Stimulated activated naive CD8-positive, alpha-beta T cell treated with anti-CD3 and anti-CD28 coated beads, Interleukin-15, Interleukin-2, amounts not matched to agents 100 ng/mL and 50 ng/mL, for 24 hours (primary cell): ENCODE measurements around the gene TMEM115.

Experiments used
- H3K27ac Mint-ChIP-seq: one replicate; pipeline ENCODE4 v1.8.0; 2021; ENCODE audit warnings: mild to moderate bottlenecking, mixed read lengths
- H3K27me3 Mint-ChIP-seq: one replicate; pipeline ENCODE4 v1.8.0; 2021; ENCODE audit warnings: mixed read lengths
- H3K36me3 Mint-ChIP-seq: one replicate; pipeline ENCODE4 v1.8.0; 2021; ENCODE audit warnings: low read depth, mixed read lengths
- H3K4me1 Mint-ChIP-seq: one replicate; pipeline ENCODE4 v1.8.0; 2021; ENCODE audit warnings: low read depth, mixed read lengths
- H3K4me3 Mint-ChIP-seq: one replicate; pipeline ENCODE4 v1.8.0; 2021; ENCODE audit warnings: mild to moderate bottlenecking, mixed read lengths
- H3K9me3 Mint-ChIP-seq: one replicate; pipeline ENCODE4 v1.8.0; 2021; ENCODE audit warnings: mixed read lengths

The TMEM115 gene

GRCh38 chr3:50365842-50366220 lies 6.5 kb upstream of the TMEM115 start:
- H3K9me3 Mint-ChIP-seq = no peaks in the 10 kb centered on the region

GRCh38 chr3:50365080-50365841 lies 5.9 kb upstream of the TMEM115 start:
- Mint-ChIP-seq H3K27me3 (no peaks in the 10 kb centered on the region), H3K4me3 (peak overlapping the region; percentile 75), H3K36me3 (no peaks in the 10 kb centered on the region), H3K9me3 (no peaks in the 10 kb centered on the region), H3K4me1 (peaks cover 10% of the 10 kb centered on the region), H3K27ac (no peak overlapping the region)

More at GRCh38 chr3:50365842-50366220, 6.5 kb upstream of the TMEM115 start:
- H3K4me1 Mint-ChIP-seq = peaks cover 10% of the 10 kb centered on the region
- no peaks in the 10 kb centered on the region for H3K27me3 Mint-ChIP-seq
- no peak overlapping the region for H3K27ac Mint-ChIP-seq
- no peaks in the 10 kb centered on the region for H3K36me3 Mint-ChIP-seq
- H3K4me3 Mint-ChIP-seq = peak overlapping the region; percentile 75

- H3K27ac Mint-ChIP-seq = no peak overlapping the region
- no peaks in the 10 kb centered on the region for H3K36me3 Mint-ChIP-seq
- no peaks in the 10 kb centered on the region for H3K9me3 Mint-ChIP-seq
- H3K4me3 Mint-ChIP-seq = peak overlapping the region; percentile 75
- H3K4me1 Mint-ChIP-seq = peaks cover 17% of the 10 kb centered on the region
- H3K27me3 Mint-ChIP-seq = no peaks in the 10 kb centered on the region
These were observed 5.3 kb upstream of the TMEM115 start for GRCh38 chr3:50364573-50365079.

DNA sequence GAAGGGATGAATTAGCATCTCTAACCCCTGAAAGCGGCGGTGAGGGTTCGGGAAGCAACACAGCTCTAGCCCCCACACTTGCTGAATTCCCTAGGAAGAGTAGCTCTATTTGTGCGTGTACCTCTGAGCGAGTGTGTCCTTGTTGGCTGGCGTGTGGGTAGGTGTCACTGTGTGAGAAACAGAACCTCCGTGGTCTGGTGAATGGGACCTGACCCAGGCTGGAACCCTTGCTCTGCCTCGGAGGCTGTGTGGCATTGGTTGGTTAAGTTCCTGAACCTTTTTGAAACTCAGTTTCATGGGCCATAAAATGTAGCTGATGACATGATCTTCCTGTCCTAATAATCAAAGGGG lies 414 bp upstream of the TMEM115 start:
- H3K4me1 Mint-ChIP-seq = peaks cover 36% of the 10 kb centered on the region
- peak overlapping the region; percentile 97 for H3K4me3 Mint-ChIP-seq

GRCh38 chr3:50358355-50358910 lies 888 bp downstream of the TMEM115 start:
- Mint-ChIP-seq H3K4me3 (peak overlapping the region; percentile 97), H3K27me3 (no peaks in the 10 kb centered on the region), H3K27ac (peak overlapping the region; percentile 91), H3K36me3 (peaks cover 24% of the 10 kb centered on the region), H3K4me1 (peaks cover 36% of the 10 kb centered on the region), H3K9me3 (no peaks in the 10 kb centered on the region)

More for the DNA sequence above, 414 bp upstream of the TMEM115 start:
- Mint-ChIP-seq H3K9me3 (no peaks in the 10 kb centered on the region), H3K36me3 (peaks cover 18% of the 10 kb centered on the region), H3K27me3 (no peaks in the 10 kb centered on the region), H3K27ac (peak overlapping the region; percentile 90)

GRCh38 chr3:50357481-50357880 lies 1.8 kb downstream of the TMEM115 start:
- Mint-ChIP-seq H3K4me1 (peaks cover 40% of the 10 kb centered on the region), H3K9me3 (no peaks in the 10 kb centered on the region), H3K27ac (peak overlapping the region; percentile 91), H3K4me3 (peak overlapping the region; percentile 97), H3K36me3 (peaks cover 24% of the 10 kb centered on the region), H3K27me3 (no peaks in the 10 kb centered on the region)

- peaks cover 46% of the 10 kb centered on the region for H3K4me1 Mint-ChIP-seq
- H3K27ac Mint-ChIP-seq = no peak overlapping the region
- H3K4me3 Mint-ChIP-seq = peak overlapping the region; percentile 97
- no peaks in the 10 kb centered on the region for H3K27me3 Mint-ChIP-seq
- no peaks in the 10 kb centered on the region for H3K9me3 Mint-ChIP-seq
- peaks cover 24% of the 10 kb centered on the region for H3K36me3 Mint-ChIP-seq
These were observed 2.8 kb downstream of the TMEM115 start for GRCh38 chr3:50356553-50356952.

DNA sequence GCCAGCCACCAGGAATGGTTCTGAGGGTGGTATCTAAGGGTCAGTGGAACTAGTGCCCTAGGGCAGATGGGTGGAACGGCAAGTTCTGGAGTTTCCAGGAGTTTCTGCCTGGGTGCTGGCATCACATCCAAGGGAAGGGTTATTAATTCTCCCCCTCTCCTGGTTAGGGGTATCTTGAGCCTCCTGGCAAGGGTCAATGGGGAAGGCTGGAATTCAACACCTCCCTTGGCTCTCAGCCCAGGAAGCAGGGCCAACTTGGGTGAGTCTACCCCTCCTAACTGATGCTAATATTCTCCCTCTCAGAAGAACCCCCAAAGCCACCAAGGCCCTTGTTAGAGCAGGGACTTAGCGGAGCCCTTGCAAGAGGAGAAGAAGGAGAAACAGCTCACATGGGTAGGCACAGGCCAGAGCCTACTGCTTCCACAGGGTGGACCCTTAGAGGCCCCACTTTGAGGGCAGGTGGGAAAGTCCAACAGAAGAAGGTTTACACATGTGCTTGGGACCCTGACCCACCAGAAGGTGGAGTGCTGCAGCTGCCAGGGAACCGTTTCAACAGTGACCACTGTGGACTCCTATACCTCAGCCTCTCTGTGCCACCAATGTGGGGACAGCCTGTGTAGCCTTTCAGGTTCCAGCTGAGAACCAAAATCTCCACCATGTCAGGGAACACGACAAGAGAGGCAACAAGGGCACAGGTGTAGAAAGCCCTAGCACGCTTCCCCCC lies 3.3 kb downstream of the TMEM115 start:
- H3K27ac Mint-ChIP-seq = peak overlapping the region; percentile 68
- H3K9me3 Mint-ChIP-seq = no peaks in the 10 kb centered on the region
- H3K4me3 Mint-ChIP-seq = peak overlapping the region; percentile 97
- no peaks in the 10 kb centered on the region for H3K27me3 Mint-ChIP-seq
- H3K36me3 Mint-ChIP-seq = peaks cover 24% of the 10 kb centered on the region
- H3K4me1 Mint-ChIP-seq = peaks cover 52% of the 10 kb centered on the region

- peaks cover 29% of the 10 kb centered on the region for H3K36me3 Mint-ChIP-seq
- peaks cover 55% of the 10 kb centered on the region for H3K4me1 Mint-ChIP-seq
- no peaks in the 10 kb centered on the region for H3K9me3 Mint-ChIP-seq
- H3K4me3 Mint-ChIP-seq = no peak overlapping the region
- no peaks in the 10 kb centered on the region for H3K27me3 Mint-ChIP-seq
- H3K27ac Mint-ChIP-seq = no peak overlapping the region
These were observed 4.5 kb downstream of the TMEM115 start for GRCh38 chr3:50354850-50355249.

DNA sequence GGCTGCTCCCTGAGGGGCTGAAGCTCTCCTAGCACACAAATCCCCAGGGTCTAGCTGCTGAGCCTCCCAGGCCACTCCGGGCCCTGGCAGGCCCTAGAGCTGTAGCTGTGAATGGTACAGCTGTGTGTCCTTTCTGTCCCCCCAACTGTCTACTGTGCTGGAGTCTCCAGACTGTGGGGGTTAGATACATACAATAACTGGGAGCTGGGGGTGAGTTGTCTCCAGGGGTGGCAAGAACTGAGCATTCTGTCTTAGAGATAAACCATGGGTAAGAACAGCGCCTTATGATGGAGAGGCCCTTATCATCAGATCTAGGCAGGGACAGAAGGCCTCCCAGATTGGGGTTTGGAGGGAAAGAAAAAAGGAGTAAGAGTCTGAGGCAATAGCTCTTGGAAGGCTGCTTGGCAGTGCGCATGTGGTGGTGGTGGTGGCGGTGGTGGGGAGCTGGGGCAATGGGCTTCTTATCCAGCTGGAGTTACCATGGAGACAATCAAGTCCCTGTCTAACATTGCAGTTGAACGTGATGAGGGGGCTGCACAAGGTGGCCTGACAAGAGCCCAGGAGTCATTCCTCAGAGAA lies 5.0 kb downstream of the TMEM115 start:
- Mint-ChIP-seq H3K36me3 (peaks cover 30% of the 10 kb centered on the region), H3K9me3 (no peaks in the 10 kb centered on the region), H3K27me3 (no peaks in the 10 kb centered on the region), H3K4me1 (peaks cover 55% of the 10 kb centered on the region), H3K27ac (no peak overlapping the region), H3K4me3 (no peak overlapping the region)

DNA sequence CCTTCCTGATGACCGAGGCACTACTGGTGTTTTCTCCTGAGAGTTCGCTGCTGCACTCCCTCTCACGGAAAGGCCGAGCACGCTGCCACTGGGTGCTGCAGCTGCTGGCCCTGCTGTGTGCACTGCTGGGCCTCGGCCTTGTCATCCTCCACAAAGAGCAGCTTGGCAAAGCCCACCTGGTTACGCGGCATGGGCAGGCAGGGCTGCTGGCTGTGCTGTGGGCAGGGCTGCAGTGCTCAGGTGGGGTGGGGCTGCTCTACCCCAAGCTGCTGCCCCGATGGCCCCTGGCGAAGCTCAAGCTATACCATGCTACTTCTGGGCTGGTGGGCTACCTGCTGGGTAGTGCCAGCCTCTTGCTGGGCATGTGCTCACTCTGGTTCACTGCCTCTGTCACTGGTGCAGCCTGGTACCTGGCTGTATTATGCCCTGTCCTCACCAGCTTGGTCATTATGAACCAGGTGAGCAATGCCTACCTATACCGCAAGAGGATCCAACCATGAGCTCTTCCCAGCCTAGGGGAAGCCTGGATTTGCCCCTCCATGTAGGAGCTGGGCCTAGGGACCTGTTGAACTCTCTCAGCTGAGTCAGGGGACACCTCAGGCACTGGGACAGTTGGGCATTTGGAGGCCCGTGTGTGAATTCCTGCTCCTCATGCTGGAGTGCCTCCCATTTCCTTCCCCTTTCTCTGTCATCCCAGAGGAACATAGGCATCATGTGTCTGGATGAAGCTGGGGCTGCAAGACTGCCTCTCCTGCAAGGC lies 5.9 kb downstream of the TMEM115 start:
- H3K27me3 Mint-ChIP-seq = no peaks in the 10 kb centered on the region
- H3K27ac Mint-ChIP-seq = no peak overlapping the region
- H3K9me3 Mint-ChIP-seq = no peaks in the 10 kb centered on the region
- peaks cover 59% of the 10 kb centered on the region for H3K4me1 Mint-ChIP-seq
- H3K36me3 Mint-ChIP-seq = peaks cover 32% of the 10 kb centered on the region
- no peak overlapping the region for H3K4me3 Mint-ChIP-seq

GRCh38 chr3:50352781-50353180 lies 6.5 kb downstream of the TMEM115 start:
- peaks cover 26% of the 10 kb centered on the region for H3K36me3 Mint-ChIP-seq

GRCh38 chr3:50351323-50351697 lies 8.0 kb downstream of the TMEM115 start:
- peak overlapping the region; percentile 98 for H3K27ac Mint-ChIP-seq
- peaks cover 23% of the 10 kb centered on the region for H3K36me3 Mint-ChIP-seq
- no peaks in the 10 kb centered on the region for H3K9me3 Mint-ChIP-seq
- H3K27me3 Mint-ChIP-seq = no peaks in the 10 kb centered on the region
- peak overlapping the region; percentile 97 for H3K4me3 Mint-ChIP-seq
- H3K4me1 Mint-ChIP-seq = peaks cover 58% of the 10 kb centered on the region

More at GRCh38 chr3:50352781-50353180, 6.5 kb downstream of the TMEM115 start:
- Mint-ChIP-seq H3K4me1 (peaks cover 59% of the 10 kb centered on the region), H3K9me3 (no peaks in the 10 kb centered on the region), H3K27me3 (no peaks in the 10 kb centered on the region), H3K4me3 (no peak overlapping the region), H3K27ac (no peak overlapping the region)

DNA sequence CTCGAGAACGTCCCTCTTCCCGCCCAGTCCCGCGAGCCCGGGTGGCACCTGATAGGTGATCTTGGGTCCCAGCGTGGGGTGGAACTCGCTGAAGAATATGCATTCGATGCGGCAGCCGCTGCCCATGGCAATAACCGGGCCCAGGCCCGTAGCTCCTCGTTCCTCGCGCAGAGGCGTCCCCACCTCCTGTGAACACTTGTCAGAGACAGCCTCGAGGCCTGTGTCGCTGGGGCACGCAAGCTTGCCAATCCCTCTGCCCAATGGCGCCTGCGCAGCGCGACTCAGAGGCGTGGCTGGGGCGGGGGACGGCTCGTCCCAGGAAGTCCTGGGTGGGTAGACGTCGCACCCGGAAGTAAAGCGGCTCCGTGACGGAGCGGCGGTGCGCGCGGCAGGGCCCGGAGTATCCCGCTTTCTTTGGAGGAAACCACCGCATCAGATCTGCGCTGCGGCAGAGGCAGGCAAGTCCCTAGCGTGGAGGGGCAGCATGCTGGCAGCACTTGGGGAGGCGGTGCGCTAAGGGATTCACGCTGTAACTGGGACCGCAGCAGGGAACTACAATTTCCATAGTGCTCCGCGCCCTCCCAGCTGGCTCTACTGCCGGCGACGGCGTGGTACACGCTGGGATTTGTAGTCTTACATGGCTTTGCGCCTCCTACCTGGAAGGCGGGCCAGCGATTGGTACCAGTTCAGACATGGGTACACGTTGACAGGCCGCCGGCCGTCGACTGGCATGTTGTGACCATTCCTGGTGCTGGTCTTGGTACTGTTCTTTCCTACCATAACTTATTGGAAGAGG lies 8.6 kb downstream of the TMEM115 start, which contains the start of the genes CYB561D2 and NPRL2:
CYB561D2 (plus strand) TSS at position 336 of the 796 bp plus-strand sequence. CDS start 572 bp downstream, outside the sequence.
NPRL2 (minus strand) TSS at position 249 of the 796 bp plus-strand sequence; CDS start at position 126, 123 bp downstream.
- peak within 1 kb of the TSS; percentile 97 for H3K4me3 Mint-ChIP-seq
- H3K9me3 Mint-ChIP-seq = no peaks in the 10 kb centered on the region
- no peaks in the 10 kb centered on the region for H3K27me3 Mint-ChIP-seq
- H3K27ac Mint-ChIP-seq = peak within 1 kb of the TSS; percentile 98
- H3K4me1 Mint-ChIP-seq = peaks cover 63% of the 10 kb centered on the region
- H3K36me3 Mint-ChIP-seq = peaks cover 23% of the 10 kb centered on the region
